GM12878 (cell line): ENCODE measurements around the gene KRT4. TPM values are rescaled to one million over a fixed set of nuclear protein-coding genes. Genes with fewer than 3 reads are reported as not detected.

Experiments
- ATAC-seq: fragments of 200-7000 bp; cut with Tn5 transposase; 3 replicates; pipeline ENCODE4 v1.9.1; 2020; ENCODE audit warnings: mild to moderate bottlenecking, moderate library complexity
- BruUV-seq: library from RNA; stranded (reverse); fragments of 400-500 nt; replicated peaks from 2 replicates; lab custom pipeline; 2021; lab: Mats Ljungman, UMichigan
- CTCF ChIA-PET: fragments of 300-600 bp; sonication (Branson Sonifier 250); formaldehyde crosslinking; extraction: SDS; loops from one replicate; lab custom pipeline; 2021; ENCODE audit warnings: inconsistent platforms; lab: Yijun Ruan, JAX
- POLR2A ChIA-PET: fragments of 350-600 bp; formaldehyde crosslinking; extraction: SDS; loops from one replicate; lab custom pipeline; 2021; ENCODE audit warnings: inconsistent platforms; lab: Charles Lee
- RAD21 ChIA-PET: fragments of 300-600 bp; sonication (Branson Sonifier 250); formaldehyde crosslinking; loops from one replicate; lab custom pipeline; 2023; ENCODE audit warnings: antibody characterized with exemption; ENCODE audit not compliant: unreplicated experiment; lab: Charles Lee
- SMC1A ChIA-PET: fragments of 300-600 bp; sonication (Branson Sonifier 250); formaldehyde crosslinking; loops from one replicate; lab custom pipeline; 2023; ENCODE audit not compliant: unreplicated experiment, uncharacterized antibody; lab: Charles Lee
- DNase-seq: peaks from one replicate; pipeline ENCODE4 v3.0.0-alpha.2; 2011; ENCODE audit warnings: low read depth, low spot score
- FAIRE-seq: peaks from 3 replicates; lab custom pipeline; 2011; peaks lifted over from hg19 to GRCh38; lab: Jason Lieb, UNC
- H2AFZ ChIP-seq: 2 replicates; pipeline ENCODE4 v1.6.0; 2011; ENCODE audit warnings: low read depth, low read length, control low read depth; ENCODE audit not compliant: control insufficient read depth
- H3K27ac ChIP-seq: 2 replicates; pipeline ENCODE4 v1.5.1; 2011; ENCODE audit warnings: control low read depth; ENCODE audit not compliant: control insufficient read depth, insufficient read depth
- H3K27me3 ChIP-seq, 2 experiments: replicated peaks in 1 of 2; 2 replicates each; pipeline versions ENCODE4 v1.6.0 to v1.6.1; 2011; ENCODE audit warnings: low read length in 1 of 2; ENCODE audit not compliant: control insufficient read depth in 2 of 2, insufficient read depth in 2 of 2
- H3K36me3 ChIP-seq, 2 experiments: 2 replicates each; pipeline ENCODE4 v1.5.1; 2011; ENCODE audit warnings: low read length in 1 of 2; ENCODE audit not compliant: control insufficient read depth in 2 of 2, insufficient read depth in 2 of 2
- H3K4me1 ChIP-seq: 2 replicates; pipeline ENCODE4 v1.6.1; 2011; ENCODE audit warnings: mild to moderate bottlenecking, low read length, moderate library complexity, mixed read lengths; ENCODE audit not compliant: control insufficient read depth, insufficient read depth
- H3K4me2 ChIP-seq: 2 replicates; pipeline ENCODE4 v1.6.0; 2011; ENCODE audit warnings: control low read depth; ENCODE audit not compliant: control insufficient read depth, insufficient read depth
- H3K4me3 ChIP-seq: fragments of 200-600 bp; sonication (generic); 2 replicates; pipeline ENCODE4 v1.5.1; 2016
- H3K79me2 ChIP-seq: 2 replicates; pipeline ENCODE4 v1.6.0; 2011; ENCODE audit warnings: low read length; ENCODE audit not compliant: control insufficient read depth, insufficient read depth
- H3K9ac ChIP-seq: 2 replicates; pipeline ENCODE4 v1.8.0; 2011; ENCODE audit warnings: low read length, control low read depth, mixed read lengths; ENCODE audit not compliant: control insufficient read depth, insufficient read depth
- H3K9me3 ChIP-seq: replicated peaks from 3 replicates; pipeline ENCODE4 v1.5.1; 2011; ENCODE audit warnings: mild to moderate bottlenecking, low read length; ENCODE audit not compliant: control insufficient read depth, insufficient read depth
- H4K20me1 ChIP-seq: 2 replicates; pipeline ENCODE4 v1.6.0; 2011; ENCODE audit not compliant: control insufficient read depth, insufficient read depth
- ASH2L ChIP-seq: fragments of 300-600, 200-600 bp; sonication (generic); IDR thresholded peaks from 2 replicates; pipeline ENCODE4 v1.6.1; 2017; ENCODE audit warnings: low read depth, mild to moderate bottlenecking, borderline replicate concordance
- CBFB ChIP-seq: IDR thresholded peaks from 2 replicates; pipeline ENCODE4 v1.6.1; 2016; ENCODE audit warnings: antibody characterized with exemption, low read depth
- FOXK2 ChIP-seq: fragments of 450-650 bp; IDR thresholded peaks from 2 replicates; pipeline ENCODE4 v1.6.1; 2017; ENCODE audit warnings: mild to moderate bottlenecking, moderate library complexity
- KDM1A ChIP-seq: fragments of 200-600 bp; sonication (generic); IDR thresholded peaks from 2 replicates; pipeline ENCODE4 v1.6.1; 2016; ENCODE audit warnings: borderline replicate concordance
- NFXL1 ChIP-seq: fragments of 450-650 bp; IDR thresholded peaks from 2 replicates; pipeline ENCODE4 v1.6.1; 2017; ENCODE audit warnings: antibody characterized with exemption, mild to moderate bottlenecking, borderline replicate concordance
- PBX3 ChIP-seq: IDR thresholded peaks from 2 replicates; pipeline ENCODE4 v1.6.1; 2011; ENCODE audit warnings: mild to moderate bottlenecking, low read depth, low read length, moderate library complexity; ENCODE audit not compliant: insufficient replicate concordance
- WGBS: methylation state at CpG from one replicate; pipeline ENCODE4 v1.1.6; 2016; ENCODE audit warnings: low lambda C conversion rate; ENCODE audit not compliant: insufficient replicate concordance, insufficient coverage; ENCODE audit errors: missing lambda C conversion rate; 5-methylcytosine and 5-hydroxymethylcytosine counted together
- in situ Hi-C: fragments of 300-500 bp; cut with MboI; formaldehyde crosslinking; loops from 9 replicates; pipeline ENCODE4 v1.14.3; 2018; ENCODE audit warnings: mixed read lengths
- intact Hi-C: fragments of 100-400 bp; cut with micrococcal nuclease; formaldehyde crosslinking; loops from one replicate; pipeline ENCODE4 v1.14.2; 2022; ENCODE audit not compliant: unreplicated experiment
- polyA plus RNA-seq, 11 experiments: library from polyadenylated mRNA; depleted of rRNA in 4 of 11; unstranded in 6 of 11; stranded (reverse) in 5 of 11; fragments of >200 nt; fragmentation: Nextera tagmentation in 4 of 11; fragmentation: Illumina TruSeq in 1 of 11; extraction: Ambion mirVana in 4 of 11; extraction: Trizol in 1 of 11; gene quantifications; 1 replicate in 1 of 11; 2 replicates in 10 of 11; pipeline versions ENCODE4 v1.2.1 to v1.2.3, GENCODE V29; 2011 to 2016; ENCODE audit warnings: inconsistent platforms in 2 of 11, missing spikeins in 2 of 11, low read depth in 1 of 11
- total RNA-seq, 4 experiments: library from RNA; depleted of rRNA in 3 of 4; stranded (reverse); fragments of >200 nt in 3 of 4; fragmentation: Illumina TruSeq in 1 of 4; extraction: Trizol in 1 of 4; gene quantifications; 2 replicates each; pipeline versions ENCODE4 v1.2.1 to v1.2.3, GENCODE V29; 2013 to 2021

KRT4 gene
- total and polyA plus RNA-seq, 10 of the 15 experiments (the other 5 are each of a cell fraction or from before 2014, with no cell fraction given), result not detected

DNA sequence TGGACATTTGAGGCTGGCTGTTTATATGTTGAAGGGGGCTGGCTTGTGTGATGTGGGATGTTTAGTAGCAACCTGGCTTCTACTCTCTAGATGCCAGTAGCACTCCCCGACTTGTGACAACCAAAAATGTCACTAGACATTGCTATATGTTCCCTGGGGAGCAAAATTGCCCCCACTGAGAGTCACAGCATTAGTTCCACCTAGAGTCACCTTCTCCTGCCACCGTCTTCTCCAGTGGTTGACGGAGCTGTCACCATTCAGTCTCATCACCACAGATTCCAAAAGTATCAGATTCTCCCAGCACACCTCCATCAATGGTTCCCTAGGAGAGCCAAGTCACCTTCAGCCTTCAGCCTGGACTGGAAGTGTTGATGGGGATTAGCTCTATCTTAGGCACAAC lies 29.0 kb downstream of the KRT4 start:
- Histone ChIP-seq H3K4me2 (no peak overlapping the region), H3K4me1 (no peaks in the 10 kb centered on the region), H3K9ac (no peak overlapping the region), H3K4me3 (no peak overlapping the region), H3K27ac (no peak overlapping the region), H3K79me2 (no peaks in the 10 kb centered on the region), H2AFZ (no peak overlapping the region), H3K9me3 (no peaks in the 10 kb centered on the region), H4K20me1 (no peaks in the 10 kb centered on the region), H3K27me3 (peaks cover 1 to 9% of the 10 kb centered on the region in 2 experiments; a peak in 2 of 4 replicates), H3K36me3 (no peaks in the 10 kb centered on the region)
- BruUV-seq, result no TSS peak
- SMC1A ChIA-PET, result no interaction called here
- in situ Hi-C loops, result no loop called here
- POLR2A ChIA-PET, result no interaction called here
- WGBS, result 0% methylated on average over 3 of the region's 3 CpGs
- intact Hi-C loops, result no loop called here
- no peak for ATAC-seq
- RAD21 ChIA-PET, result no interaction called here
- CTCF ChIA-PET, result no interaction called here
- TF ChIP-seq FOXK2 (no peak), ASH2L (no peak), NFXL1 (no peak), PBX3 (no peak), CBFB (no peak), KDM1A (no peak)
- FAIRE-seq, result no peak
- DNase-seq, result no peak
